ENCODE measurements around the gene ATG10.

The ATG10 gene

DNA sequence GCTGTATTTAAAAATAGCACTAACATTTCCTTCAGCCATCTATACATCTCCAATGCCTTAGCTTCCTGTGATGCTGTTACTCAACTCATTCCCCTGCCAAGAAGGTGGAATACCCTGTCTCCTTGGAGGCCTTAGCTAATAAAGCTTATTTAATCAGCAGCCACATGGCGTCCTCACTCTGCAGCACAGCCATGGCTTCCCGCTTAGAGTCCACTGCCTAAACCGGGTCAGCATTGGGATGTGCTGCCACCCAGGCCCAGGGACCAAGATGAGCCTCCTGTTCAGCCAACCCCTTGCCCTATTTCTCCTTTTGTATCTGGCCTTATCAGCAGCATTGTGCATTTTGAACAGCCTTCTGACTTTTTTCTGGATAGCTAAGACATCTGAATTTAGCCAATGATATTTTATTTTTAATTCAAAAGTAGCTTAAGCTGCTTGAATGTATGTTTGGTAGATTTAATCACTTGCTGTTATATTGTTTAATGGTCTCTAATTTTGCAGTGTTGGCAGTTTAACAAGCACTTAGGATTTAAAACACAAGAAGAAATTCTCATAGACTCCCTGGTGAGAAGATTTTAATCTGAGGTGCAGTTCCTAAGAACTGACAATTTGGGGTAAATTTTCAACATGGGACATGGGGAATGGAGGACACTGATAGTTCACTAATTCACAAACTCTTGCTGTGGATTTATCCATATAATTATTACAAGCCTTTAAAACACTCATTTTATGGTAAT is 193.3 kb downstream of the ATG10 start:
- no peak for DNase-seq (ENCODE audit: low spot score)

DNA sequence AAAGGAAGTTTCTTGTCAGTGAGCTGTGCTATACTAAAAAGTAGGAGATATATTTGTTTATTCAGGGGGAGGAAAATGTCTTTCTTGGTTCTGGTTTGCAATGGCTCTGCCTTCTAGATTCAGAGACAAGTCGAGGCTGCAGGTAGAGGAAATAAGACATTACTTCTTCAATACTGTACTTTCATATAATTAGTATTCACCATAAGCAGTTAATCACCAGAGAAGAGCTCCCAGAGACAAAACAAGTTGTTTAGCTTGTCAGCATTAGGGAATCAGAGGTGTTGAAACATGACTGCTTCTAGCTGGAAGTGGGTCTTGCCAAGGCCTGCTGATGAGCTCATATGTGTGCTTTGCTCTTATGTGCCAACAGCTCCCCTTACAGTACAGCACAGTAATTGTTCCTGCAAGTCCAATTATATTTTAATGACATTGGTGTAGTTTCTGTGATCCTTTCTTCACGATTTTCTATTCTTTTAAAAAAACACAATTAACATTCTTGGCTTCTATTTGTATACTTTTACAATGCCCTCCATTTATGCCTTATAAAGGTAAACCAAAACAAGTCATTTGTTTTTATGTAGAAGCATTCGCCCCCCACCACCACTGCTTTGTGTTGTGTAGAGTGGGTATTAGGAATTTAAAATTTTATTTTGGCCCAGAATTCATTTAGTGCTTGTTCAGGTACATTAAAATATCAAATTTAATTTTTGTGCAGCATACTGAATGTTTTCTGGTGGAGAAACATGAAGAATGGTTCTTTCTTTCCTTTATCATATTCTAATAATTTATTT is 194.1 kb downstream of the ATG10 start:
- peak; percentile 20 for DNase-seq (ENCODE audit: low spot score)

DNA sequence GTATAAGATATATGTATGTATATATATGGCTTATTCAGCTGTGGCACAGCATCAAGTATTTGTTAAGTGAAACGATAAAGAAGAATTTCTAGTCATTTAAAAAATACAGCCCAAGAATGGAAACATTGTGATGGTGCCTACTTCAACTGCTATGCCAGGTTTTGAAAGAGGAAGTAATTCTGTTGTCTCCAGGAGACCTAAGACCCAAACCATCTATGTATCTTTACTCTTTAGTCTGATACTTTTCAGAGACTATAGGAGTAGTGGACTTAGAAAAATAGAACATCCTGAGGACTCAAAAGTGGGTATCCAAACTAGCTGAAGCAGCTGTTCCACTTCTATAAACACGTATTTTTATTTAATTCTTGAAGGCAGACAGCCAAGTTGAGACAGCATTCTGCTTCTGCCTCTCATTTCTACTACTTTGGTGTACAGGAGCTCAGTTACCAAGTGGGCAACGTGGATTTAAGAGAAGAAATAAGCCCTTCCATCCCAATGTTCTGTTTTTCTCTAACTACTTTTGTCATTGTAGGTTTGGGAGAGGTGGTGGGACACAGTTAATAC is 195.6 kb downstream of the ATG10 start:
- no peak for DNase-seq (ENCODE audit: low spot score)

DNA sequence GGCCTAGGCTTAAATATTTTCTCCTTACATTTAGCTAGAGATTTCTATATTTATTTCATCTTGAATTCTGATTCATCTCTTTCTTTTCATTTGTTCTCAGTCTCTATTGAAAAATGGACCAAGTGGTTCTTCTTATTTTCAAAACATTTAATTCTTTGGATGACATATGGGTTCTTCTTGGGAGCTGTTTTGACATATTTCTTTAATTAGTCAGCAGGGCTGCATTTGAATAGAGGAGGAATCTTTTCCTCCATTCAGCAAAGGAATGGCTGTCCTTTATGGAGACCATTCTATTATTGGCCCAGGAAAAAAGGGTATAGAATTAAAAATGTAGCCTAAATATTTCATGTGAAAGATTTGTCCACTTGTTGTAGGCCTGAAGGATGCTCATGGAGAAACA is 196.5 kb downstream of the ATG10 start:
- DNase-seq (ENCODE audit: low spot score), result no peak

DNA sequence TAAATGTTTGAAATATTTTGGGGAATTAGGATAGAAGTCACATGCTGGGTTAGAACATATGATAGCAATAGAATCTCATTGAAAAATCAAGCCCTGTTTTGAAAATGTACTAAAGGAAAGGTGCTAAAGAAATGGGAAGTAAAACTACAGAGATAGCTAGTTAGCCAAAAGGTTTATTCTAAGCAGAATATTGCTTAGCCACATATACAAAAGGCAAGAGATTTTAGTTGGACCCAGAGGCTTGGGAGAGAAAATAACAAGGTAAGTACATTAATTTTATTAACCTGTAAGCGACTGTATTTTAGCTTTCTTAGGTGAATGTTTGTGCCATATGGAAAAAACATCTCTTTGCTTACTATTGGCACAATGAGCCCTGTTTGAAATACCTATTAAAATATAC is 198.1 kb downstream of the ATG10 start:
- DNase-seq (ENCODE audit: low spot score), result no peak

DNA sequence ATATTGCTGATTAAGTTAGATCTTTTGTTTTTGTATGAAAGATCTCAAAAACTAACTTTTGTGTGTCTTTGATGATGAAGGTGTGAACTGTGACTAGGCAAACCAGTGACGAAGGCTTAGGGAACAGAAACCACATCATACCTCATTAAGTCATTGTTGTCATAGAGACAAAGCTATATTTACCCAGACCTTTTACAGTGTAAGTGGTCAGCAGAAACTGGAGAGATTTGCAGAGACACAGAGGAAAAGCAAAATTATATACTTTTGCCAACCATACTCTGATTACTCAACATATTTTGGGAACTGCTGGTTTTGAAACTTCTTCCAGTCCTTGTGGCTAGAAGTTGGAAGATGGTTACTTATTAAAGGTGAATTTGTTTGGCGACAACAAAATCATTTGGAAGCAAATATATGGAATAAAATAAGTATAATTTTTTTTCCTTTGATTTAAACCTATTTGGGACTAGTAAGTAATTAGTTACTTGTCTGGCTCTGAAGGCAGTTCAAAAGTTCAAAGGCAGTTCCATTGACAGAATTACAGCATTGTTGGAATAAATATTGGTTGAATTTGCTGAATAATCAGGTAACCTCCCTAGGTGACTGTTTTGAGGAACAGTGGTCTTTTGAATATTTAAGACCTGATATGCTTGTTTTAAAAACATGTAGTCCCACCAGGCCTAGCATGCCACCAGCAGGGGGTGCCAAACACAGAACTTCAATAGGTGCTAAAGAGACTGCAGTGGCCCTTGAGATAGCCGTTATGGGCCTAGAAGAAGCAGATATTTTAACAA is 202.5 kb downstream of the ATG10 start:
- DNase-seq (ENCODE audit: low spot score), result peak; percentile 11

DNA sequence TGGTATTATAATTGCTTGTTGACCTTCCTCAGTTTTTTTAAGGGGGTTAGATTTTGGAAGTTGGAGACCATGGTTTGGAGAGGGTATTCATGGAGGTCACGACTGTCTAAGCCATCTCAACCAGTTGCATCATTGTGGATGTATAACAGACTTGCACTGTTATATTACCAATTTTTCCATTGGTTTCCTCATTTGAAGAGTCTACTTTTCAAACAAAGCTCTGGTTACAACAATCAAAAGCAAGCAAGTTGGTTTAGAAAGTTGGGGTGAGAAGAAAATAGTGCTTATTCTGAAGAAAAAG is 203.0 kb downstream of the ATG10 start:
- no peak for DNase-seq (ENCODE audit: low spot score)

DNA sequence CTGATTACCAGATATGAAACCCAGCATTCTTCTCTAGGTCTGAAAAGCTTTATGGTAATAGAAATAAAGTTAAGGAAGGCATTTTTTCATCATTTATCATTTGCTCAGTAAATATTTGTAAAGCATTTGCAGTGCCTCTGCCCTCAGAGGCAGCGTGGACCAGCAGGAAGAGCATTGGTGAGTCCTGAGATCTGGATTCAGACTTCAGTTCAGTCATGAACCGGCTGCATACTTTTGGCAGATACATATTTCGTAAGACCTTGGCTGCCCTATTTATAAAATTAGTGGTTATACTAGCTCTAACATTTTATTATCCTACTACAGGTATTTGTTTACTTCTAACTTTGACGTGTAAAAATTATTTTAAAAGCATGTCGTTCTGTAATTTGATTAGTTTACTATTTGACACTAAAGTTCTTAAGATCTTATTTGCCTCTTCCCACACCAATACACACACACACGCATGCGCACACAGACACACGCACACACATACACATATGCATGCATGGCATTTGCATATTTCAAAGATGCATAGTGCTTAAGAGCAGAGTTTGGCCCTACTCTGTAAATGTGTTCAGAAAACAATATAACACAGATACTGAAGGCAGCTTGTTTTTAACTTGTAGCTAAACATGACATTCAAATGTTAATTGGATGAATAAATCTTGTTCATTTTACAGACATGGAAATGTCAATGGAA is 204.4 kb downstream of the ATG10 start:
- DNase-seq (ENCODE audit: low spot score), result no peak

DNA sequence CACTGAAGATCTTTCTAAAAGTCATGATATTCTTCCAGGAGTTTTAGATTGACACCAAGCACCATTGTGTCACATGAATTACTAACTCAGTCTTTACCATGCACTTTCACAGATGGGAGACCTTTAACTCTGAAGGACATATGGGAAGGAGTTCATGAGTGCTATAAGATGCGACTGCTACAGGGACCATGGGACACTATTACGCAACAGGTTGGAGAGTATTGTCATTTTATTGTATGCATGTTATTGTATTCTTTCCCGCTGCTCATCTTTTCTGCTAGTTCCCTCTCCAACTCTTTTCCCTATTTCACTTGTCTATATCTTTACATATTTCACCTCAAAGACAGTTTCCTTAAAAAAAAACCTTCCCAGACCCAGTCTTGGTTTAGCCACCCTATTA is 206.6 kb downstream of the ATG10 start:
- DNase-seq (ENCODE audit: low spot score), result no peak

DNA sequence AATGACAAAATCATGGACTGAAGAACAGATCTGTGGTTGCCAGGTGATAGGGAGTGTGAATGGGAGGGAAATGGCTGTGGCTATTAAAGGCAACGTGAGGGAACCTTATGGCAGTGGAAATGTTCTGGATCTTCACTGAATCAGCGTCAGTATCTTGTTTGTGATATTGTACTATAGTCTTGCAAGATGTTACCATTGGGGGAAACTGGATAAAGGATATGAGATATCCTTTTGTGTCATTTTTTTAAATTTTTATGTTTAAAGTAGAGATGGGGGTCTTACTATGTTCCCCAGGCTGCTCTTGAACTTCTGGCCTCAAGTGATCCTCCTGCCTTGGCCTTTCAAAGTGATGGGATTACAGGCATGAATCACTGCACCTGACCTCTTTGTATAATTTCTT is 210.8 kb downstream of the ATG10 start:
- no peak for DNase-seq (ENCODE audit: low spot score)

DNA sequence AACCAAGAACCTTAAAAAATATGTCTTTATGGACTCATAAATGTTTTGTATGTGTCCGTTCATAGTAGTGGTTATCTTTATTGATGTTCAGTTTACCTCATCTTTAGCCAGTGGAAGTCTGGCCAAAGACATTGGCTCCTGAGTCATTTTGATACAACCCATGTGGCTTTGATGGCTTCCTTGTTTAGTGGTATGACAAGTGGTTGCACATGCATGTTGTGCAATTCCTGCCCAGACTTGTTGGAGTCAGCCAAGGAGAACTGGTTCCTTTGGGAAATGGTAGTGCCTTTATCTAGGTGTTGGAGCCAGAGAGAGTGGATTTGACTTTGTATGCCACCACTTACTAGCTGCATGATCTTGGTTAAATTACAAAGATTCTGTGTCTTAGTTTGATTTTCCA is 212.0 kb downstream of the ATG10 start:
- DNase-seq (ENCODE audit: low spot score), result no peak

DNA sequence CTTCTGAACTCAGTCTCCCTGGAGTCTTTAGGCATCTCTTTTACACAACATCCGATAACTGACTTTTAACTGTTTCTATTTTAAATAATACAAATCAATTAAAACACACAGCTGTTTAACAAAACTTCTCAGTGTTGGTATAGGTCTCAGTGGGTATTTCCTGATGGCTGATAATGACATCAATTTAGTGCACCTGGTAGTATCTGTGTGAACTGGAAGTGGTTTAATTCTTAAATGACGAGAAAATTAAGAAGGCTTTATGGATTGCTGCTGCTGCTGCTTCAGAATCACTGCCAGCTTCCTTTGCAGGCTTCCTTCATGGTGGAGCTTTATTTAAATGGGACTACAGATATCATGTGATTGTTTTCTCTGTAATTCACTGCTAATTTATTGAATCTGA is 214.0 kb downstream of the ATG10 start:
- no peak for DNase-seq (ENCODE audit: low spot score)

DNA sequence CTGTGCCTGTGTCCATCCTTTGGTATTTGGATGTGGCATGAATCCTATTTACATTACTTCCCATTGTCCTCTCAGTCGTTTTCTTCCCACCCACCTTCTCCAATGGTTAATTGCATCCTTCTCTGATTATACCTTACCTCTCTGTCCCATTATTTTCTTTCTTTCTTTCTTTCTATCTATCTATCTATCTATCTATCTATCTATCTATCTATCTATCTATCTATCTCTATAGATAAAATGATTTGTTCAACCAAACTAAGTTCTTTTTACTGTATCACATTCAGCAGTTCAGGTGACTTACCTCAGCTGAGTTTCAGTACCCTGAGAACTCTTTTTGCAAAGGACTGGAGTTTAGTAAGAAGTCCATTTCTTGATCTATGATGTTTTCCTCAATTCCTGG is 225.7 kb downstream of the ATG10 start:
- DNase-seq (ENCODE audit: low spot score), result no peak

DNA sequence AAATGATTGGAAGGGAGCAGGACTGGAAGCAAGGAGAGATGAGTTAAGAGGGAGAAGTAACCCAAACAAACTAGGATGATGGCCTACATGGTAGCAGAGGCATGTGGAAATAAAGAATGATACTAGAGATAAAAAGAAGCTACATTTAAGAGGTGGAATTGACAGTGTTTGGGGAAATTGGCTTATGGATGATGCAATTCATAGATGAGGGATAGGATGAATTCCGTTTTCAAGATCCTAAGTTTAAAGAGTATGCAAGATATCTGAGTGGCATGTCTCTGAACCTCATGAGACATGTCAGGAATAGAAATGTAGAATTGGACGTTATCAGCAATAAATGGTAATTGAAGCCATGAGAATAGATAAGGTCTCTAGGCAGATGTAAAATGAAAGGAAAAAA is 232.7 kb downstream of the ATG10 start:
- DNase-seq (ENCODE audit: low spot score), result no peak

DNA sequence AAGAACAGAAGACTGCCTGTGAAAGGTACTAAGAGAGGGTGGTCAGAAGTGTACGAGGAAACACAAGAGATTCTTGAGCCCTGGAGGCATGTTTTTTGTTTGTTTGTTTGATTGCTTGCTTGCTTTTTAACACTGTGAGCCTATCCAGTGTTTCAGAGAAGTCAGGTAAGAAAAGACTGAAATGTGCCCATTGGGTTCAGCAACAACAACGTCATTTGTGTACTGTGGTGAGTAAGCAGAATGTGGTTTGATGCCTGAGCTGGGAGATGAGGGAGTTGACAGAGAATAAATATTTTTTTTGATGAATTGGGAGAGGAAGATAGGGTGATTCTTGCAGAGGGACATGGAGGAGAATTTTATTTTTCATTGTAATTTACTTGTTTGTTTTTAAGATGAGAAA is 233.2 kb downstream of the ATG10 start:
- DNase-seq (ENCODE audit: low spot score), result no peak

DNA sequence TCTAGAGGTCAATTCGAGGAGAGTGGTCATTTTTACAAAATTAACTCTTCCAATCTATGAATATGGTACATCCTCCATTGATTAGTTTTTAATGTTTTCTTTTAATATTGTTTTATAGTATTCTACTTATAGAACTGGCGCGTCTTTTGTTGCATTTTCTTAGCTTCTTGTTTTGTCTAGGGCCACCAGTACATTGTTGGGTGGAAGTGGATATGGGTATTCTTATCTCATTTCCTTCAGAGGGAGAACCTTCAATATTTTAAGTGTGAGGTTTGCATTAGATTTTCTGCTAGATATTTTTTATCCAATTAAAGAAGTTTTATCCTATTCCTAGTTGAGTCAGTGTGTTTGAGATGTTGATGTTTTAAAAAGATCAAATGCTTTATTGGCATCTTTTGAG is 236.5 kb downstream of the ATG10 start:
- DNase-seq (ENCODE audit: low spot score), result no peak

DNA sequence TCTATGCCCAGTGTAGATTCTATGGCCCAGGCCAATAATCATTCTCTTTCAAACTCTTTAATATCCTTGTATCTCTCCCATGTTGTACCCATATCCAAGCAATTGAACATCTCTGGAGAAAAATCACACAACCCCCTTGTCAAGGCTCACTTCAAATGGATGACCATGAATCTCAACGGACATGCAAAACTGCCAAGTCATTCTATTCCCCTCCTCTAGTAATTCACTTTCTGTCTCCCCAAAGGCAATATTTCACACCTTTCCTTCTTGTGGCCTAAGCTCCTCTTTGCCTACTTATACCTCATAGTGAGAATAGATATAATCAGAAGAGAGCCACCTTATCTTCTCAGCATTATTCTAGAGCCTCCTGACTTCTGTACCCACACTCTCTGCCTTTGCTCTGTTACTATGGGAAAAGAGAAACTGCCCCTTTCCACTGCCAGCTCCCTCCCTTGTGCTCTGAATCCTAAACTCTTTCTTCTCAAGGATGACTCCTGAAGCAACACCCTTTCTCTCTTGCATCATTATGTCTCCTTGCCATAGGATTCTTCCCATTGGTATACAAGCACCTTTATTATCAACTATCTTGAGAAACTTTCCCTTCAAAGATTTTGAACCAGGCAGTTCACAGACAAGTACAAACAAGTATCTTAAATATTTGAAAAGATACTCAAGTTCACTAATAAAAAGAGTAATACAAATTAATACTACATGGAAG is 240.2 kb downstream of the ATG10 start:
- DNase-seq (ENCODE audit: low spot score), result no peak

DNA sequence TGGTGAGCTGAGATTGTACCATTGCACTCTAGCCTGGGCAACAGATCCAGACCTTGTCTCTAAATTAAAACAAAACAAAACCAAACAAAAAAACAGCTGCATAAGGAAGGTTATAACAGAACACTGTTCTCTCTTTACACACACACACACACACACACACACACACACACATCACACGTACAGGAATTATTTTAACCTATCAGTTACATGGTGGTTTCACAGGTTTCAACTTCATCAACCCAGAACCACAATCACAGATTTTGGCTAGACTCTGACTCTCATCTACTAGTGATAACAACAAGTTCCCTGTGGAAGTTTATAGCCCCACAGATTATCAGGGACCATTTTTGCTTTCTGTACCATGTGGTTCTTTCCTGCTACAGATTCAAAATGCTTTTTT is 246.1 kb downstream of the ATG10 start:
- no peak for DNase-seq (ENCODE audit: low spot score)

DNA sequence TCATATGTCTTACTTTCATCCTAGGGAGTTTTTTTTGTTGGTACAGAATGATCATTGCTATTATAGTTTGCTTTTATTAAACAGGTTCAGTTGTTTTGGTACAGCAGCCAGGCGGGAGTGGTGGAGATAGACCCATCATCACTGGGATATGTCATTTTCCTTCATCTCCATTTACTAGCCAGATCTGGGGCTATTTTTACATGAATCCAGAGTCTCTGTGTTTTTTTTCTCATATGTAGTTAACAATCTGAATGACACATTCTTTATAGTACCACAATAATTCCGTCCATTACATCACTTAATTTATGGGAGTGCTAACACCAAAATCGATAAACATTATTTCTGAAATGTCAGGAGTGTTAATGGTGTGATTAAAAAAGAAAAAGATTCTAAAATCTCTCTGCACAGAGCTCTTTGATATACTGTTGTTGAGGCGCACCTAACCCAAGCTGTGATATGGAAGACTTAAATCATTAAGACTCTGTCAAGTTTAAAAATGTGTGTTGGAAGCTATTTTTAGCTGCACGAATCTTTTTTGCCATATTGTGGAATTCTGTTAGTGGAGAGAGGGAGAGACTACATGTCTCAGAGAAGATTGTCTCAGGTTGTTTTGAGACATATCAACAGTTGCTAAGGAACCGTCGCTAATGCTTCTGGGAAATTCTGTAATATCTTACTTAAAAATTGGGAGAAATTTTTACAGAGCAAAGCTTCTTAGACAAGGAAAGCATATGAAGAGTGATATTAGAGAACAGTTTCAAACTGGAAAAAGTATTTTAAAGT is 246.7 kb downstream of the ATG10 start:
- no peak for DNase-seq (ENCODE audit: low spot score)

DNA sequence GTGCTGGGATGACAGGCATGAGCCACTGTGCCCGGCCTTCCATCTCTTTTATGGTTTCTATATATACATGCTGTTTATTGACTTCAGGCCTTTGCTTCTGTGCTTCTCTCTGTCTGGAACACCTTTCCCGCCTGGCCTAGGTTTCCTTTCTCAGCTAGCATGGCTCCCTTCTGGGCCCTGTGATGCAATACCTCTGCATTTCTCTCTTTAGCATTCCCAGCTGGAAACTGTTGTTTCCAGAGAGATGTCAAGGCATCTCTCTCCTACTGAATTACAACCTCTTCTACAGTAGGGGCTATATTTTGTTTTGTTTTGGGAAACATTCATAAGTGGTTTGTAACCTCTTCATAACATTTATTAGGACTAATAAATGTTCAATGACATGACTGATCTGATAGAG is 249.2 kb downstream of the ATG10 start:
- no peak for DNase-seq (ENCODE audit: low spot score)

All from HuH-7.5 (cell line).